ENCODE measurements around the gene TOPORS. TPM values are rescaled to one million over a fixed set of nuclear protein-coding genes. Genes with fewer than 3 reads are reported as not detected.
"Not testable (repeated sequence)": the region's sequence is repeated elsewhere in the genome, so short reads cannot be mapped to it uniquely, and the experiment has no call there.

Gene TOPORS
- total RNA-seq, 2 donors from 2014 or later, result 25.4 to 29.5 TPM

- Mint-ChIP-seq H3K36me3 (ENCODE audit: low read depth) (peaks cover 43% of the 10 kb centered on the region), H3K27ac (peak overlapping the region; percentile 95), H3K27me3 (ENCODE audit: insufficient read depth) (peaks cover 4% of the 10 kb centered on the region), H3K4me1 (peaks cover 5% of the 10 kb centered on the region), H3K9me3 (peaks cover 42% of the 10 kb centered on the region), H3K4me3 (peak overlapping the region; percentile 87)
- Histone ChIP-seq H3K27ac (ENCODE audit: low read depth, low read length) (no peak overlapping the region), H3K9me3 (ENCODE audit: control insufficient read depth, low read length) (peaks cover 45% of the 10 kb centered on the region), H3K36me3 (ENCODE audit: control insufficient read depth, insufficient read depth, low read length) (no peaks in the 10 kb centered on the region), H3K27me3 (ENCODE audit: control insufficient read depth, insufficient read depth, low read length, poor library complexity, severe bottlenecking) (peaks cover under 1% of the 10 kb centered on the region), H3K9ac (ENCODE audit: extremely low read depth, low read length, poor library complexity, severe bottlenecking) (peak overlapping the region; percentile 59), H3K4me1 (ENCODE audit: control insufficient read depth, insufficient read depth, low read length) (no peaks in the 10 kb centered on the region), H3K4me3 (ENCODE audit: low read length) (peak overlapping the region; percentile 89)
- DNase-seq, result no peak
- TF ChIP-seq CTCF (conservative IDR thresholded peaks at IDR 0.05), result no peak
- WGBS, 2 experiments (ENCODE audit: insufficient coverage in 1 of 2, insufficient read length in 1 of 2), result 22 to 31% methylated on average over 3 to 4 of the region's 4 CpGs
Observed at GRCh38 chr9:32525709-32526030, 26.7 kb downstream of the TOPORS start.

GRCh38 chr9:32524892-32525708 lies 27.3 kb downstream of the TOPORS start:
- Mint-ChIP-seq H3K4me1 (peaks cover 5% of the 10 kb centered on the region), H3K4me3 (peak overlapping the region; percentile 87), H3K36me3 (ENCODE audit: low read depth) (peaks cover 45% of the 10 kb centered on the region), H3K27ac (peak overlapping the region; percentile 95), H3K9me3 (peaks cover 46% of the 10 kb centered on the region), H3K27me3 (ENCODE audit: insufficient read depth) (peaks cover 4% of the 10 kb centered on the region)
- no peaks in the 10 kb centered on the region for H3K4me1 ChIP-seq (ENCODE audit: control insufficient read depth, insufficient read depth, low read length)
- WGBS, 2 experiments (ENCODE audit: insufficient coverage in 1 of 2, insufficient read length in 1 of 2), result 84 to 94% methylated on average over 16 to 22 of the region's 22 CpGs
- peaks cover under 1% of the 10 kb centered on the region for H3K36me3 ChIP-seq (ENCODE audit: control insufficient read depth, insufficient read depth, low read length)
- H3K4me3 ChIP-seq (ENCODE audit: low read length), result peak overlapping the region; percentile 89
- H3K27me3 ChIP-seq (ENCODE audit: control insufficient read depth, insufficient read depth, low read length, poor library complexity, severe bottlenecking), result no peaks in the 10 kb centered on the region
- peaks cover 45% of the 10 kb centered on the region for H3K9me3 ChIP-seq (ENCODE audit: control insufficient read depth, low read length)
- no peak for TF ChIP-seq CTCF (conservative IDR thresholded peaks at IDR 0.05)
- no peak overlapping the region for H3K27ac ChIP-seq (ENCODE audit: low read depth, low read length)
- peak; percentile 75 for DNase-seq
- no peak overlapping the region for H3K9ac ChIP-seq (ENCODE audit: extremely low read depth, low read length, poor library complexity, severe bottlenecking)

GRCh38 chr9:32524558-32524891 lies 27.9 kb downstream of the TOPORS start:
- Mint-ChIP-seq H3K9me3 (peaks cover 50% of the 10 kb centered on the region), H3K4me3 (peak overlapping the region; percentile 87), H3K36me3 (ENCODE audit: low read depth) (peaks cover 45% of the 10 kb centered on the region), H3K27ac (peak overlapping the region; percentile 83)
- not testable (repeated sequence) for DNase-seq; H3K4me1 ChIP-seq (ENCODE audit: control insufficient read depth, insufficient read depth, low read length); H3K27me3 ChIP-seq (ENCODE audit: control insufficient read depth, insufficient read depth, low read length, poor library complexity, severe bottlenecking); H3K36me3 ChIP-seq (ENCODE audit: control insufficient read depth, insufficient read depth, low read length); H3K27me3 Mint-ChIP-seq (ENCODE audit: insufficient read depth); H3K4me1 Mint-ChIP-seq; H3K9ac ChIP-seq (ENCODE audit: extremely low read depth, low read length, poor library complexity, severe bottlenecking); H3K27ac ChIP-seq (ENCODE audit: low read depth, low read length)
- Histone ChIP-seq H3K9me3 (ENCODE audit: control insufficient read depth, low read length) (peaks cover 49% of the 10 kb centered on the region), H3K4me3 (ENCODE audit: low read length) (peak overlapping the region; percentile 89)
- 94% methylated on average over 9 to 11 of the region's 11 CpGs for WGBS, 2 experiments (ENCODE audit: insufficient coverage in 1 of 2, insufficient read length in 1 of 2)
